Fibroblast of mammary gland (primary cell): ENCODE results near the gene TBCA.

ENCODE experiments used
- DNase-seq: peaks from one replicate; pipeline ENCODE4 v3.0.0-alpha.2; 2010; ENCODE audit warnings: low read depth
- H3K4me3 ChIP-seq: 2 replicates; pipeline ENCODE4 v1.5.1; 2011; ENCODE audit warnings: low read depth, mild to moderate bottlenecking, low read length, moderate library complexity; ENCODE audit not compliant: control insufficient read depth
- TF ChIP-seq, protein P1 (sequence below): conservative IDR thresholded peaks from 2 replicates; pipeline ENCODE4 v1.5.1; 2011; ENCODE audit warnings: low read depth, low read length, inconsistent platforms; ENCODE audit not compliant: control insufficient read depth, insufficient read depth

The TBCA gene

DNA sequence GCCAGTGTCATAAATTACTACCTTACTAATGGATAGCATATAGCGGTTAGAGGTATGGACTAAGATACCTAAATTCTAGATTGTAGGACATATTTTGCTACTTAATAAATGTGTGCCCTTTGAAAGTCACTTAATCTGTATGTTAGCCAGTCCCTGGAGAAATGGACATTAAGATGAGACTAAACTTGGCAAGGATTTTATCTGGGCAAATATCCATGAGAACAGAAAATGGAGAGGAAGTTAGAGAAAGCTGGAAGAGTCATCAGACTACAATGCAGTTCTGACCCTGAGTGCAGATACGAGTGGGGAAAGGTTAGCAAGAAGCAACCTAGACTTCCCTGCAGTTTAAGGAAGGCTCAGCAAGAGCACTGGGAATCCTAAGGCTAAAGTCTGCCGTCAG is 33.0 kb downstream of the TBCA start:
- DNase-seq, result peak; percentile 50
- H3K4me3 ChIP-seq, result no peak overlapping the region
- TF ChIP-seq, protein P1, sequence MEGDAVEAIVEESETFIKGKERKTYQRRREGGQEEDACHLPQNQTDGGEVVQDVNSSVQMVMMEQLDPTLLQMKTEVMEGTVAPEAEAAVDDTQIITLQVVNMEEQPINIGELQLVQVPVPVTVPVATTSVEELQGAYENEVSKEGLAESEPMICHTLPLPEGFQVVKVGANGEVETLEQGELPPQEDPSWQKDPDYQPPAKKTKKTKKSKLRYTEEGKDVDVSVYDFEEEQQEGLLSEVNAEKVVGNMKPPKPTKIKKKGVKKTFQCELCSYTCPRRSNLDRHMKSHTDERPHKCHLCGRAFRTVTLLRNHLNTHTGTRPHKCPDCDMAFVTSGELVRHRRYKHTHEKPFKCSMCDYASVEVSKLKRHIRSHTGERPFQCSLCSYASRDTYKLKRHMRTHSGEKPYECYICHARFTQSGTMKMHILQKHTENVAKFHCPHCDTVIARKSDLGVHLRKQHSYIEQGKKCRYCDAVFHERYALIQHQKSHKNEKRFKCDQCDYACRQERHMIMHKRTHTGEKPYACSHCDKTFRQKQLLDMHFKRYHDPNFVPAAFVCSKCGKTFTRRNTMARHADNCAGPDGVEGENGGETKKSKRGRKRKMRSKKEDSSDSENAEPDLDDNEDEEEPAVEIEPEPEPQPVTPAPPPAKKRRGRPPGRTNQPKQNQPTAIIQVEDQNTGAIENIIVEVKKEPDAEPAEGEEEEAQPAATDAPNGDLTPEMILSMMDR, result no peak

DNA sequence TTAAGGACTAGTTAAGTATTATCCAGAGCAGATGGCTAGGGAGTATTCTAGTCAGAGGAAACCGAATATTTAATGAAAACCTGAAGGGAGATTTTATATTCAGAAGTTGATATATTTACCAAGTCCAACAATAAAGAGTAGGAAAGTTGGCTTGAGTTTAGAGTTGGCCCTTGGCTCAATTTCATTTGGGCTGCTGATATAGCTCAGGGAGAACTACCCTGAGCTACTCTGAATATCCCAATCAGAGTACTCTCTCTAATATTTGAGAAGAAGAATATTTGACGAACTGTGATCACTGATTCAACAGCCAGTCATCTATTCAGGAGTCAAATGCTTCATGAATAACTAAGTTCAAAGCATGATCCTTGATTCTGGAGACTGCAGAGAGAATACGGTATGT is 34.5 kb downstream of the TBCA start:
- no peak for DNase-seq
- TF ChIP-seq, protein P1, result no peak
- no peak overlapping the region for H3K4me3 ChIP-seq

DNA sequence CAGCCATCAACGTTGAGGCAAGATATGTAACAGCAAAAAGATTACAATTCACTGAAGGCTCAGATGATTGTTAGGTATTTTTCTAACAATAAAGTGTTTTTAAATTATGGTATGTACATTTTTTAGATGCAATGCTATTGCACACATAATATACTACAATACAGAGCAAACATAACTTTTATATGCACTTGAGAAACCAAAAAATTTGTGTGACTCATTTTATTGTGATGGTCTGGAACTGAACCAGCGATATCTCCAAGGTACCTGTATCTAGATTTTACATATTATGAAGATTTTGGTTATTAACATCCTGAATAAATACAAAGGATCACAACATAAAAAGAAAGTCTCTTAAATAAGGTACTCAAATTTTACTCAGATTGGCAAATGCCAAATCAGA is 41.3 kb downstream of the TBCA start:
- DNase-seq, result no peak
- TF ChIP-seq, protein P1, result no peak
- H3K4me3 ChIP-seq, result no peak overlapping the region

DNA sequence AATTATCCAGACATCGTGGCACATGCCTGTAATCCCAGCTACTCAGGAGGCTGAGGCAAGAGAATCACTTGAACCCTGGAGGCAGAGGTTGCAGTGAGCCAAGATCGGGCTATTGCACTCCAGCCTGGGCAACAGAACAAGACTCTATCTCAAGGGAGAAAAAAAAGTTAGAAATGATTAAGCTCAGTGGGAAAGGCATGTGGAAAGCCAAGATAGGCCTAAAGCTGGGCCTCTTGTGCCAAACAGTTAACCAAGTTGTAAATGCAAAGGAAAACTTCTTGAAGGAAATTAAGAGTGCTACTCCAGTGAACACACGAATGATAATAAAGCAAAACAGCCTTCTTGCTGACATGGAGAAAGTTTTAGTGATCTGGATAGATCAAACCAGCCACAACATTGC is 43.0 kb downstream of the TBCA start:
- no peak overlapping the region for H3K4me3 ChIP-seq
- TF ChIP-seq, protein P1, result no peak
- no peak for DNase-seq

DNA sequence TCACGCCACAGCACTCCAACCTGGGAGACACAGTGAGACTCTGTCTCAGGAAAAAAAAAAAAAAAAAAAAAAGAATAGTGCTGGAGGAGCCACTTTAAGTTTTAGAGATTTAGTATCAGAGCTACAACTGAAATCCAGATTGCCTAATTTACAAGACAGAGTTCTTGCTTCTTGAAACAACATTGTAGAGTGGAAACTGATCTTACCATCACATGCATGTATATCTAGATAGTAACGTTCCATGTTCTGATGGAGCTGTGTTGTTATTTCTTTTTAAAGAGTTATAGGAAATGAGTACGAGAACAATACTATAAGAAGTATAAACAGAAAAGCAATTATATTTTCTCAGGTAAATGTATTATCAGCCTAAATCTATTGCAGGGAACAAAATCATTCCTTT is 48.9 kb downstream of the TBCA start:
- H3K4me3 ChIP-seq, result no peak overlapping the region
- TF ChIP-seq, protein P1, result no peak
- no peak for DNase-seq

DNA sequence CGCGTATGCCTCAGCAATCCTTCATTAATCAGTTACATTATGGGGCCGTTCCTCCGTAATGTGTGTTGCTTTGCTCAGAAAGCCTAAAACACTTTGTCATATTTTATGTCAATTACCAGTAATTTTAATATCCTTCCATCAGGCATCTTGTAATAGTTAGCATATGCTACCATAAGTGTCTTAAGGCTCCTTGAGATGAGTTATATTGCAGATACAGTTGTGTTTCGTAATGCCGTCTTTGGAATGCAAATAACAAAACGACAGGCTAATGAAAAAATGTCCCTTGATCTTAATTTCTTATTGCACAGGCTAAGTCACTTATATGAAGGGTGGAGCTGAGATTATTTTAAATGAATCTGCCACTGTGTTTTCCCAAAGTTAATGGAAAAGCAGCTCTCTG is 50.5 kb downstream of the TBCA start:
- no peak overlapping the region for H3K4me3 ChIP-seq
- no peak for DNase-seq
- TF ChIP-seq, protein P1, result no peak

DNA sequence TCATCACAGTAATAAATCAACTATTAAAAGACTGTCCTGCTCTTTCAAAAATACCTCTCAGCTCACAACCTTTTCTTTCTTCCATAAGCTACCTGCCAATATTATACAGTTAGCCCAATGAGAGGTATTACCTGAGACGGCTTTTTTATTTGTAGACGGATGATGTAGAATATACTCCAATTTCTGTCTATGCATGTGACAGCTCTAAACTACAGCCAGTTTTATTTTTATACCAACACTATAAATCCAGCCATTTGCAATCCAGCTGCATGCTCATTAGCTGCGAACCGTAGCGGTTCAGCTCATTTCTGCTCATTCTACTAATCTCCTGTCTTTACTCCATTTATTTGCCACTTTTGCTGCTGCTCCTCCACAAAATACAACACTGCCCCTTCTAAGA is 51.2 kb downstream of the TBCA start:
- TF ChIP-seq, protein P1, result no peak
- DNase-seq, result no peak
- H3K4me3 ChIP-seq, result no peak overlapping the region
